ENCODE data around the gene ZBTB46.
A peak's percentile ranks its signal among the peaks of the same experiment; 100 is the strongest.

DNA sequence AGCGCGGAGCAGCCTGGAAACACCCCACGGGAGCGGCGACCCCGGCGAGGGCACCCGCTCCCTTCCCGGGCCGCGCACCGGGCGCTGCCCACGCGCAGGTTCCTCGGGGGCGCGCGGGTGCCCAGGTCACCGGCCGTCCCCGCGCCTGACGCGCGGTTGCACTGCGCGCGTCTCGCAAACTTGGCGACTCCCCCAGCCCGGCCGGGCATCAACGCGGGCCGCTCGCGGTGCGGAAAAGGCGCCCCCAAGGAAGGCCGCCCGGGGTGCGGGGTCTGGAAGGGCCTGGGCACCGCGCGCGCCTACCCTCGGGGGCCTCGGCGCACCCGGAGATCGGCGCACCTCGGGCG, 555 bp upstream of the ZBTB46 start:
- TF ChIP-seq, protein P1, sequence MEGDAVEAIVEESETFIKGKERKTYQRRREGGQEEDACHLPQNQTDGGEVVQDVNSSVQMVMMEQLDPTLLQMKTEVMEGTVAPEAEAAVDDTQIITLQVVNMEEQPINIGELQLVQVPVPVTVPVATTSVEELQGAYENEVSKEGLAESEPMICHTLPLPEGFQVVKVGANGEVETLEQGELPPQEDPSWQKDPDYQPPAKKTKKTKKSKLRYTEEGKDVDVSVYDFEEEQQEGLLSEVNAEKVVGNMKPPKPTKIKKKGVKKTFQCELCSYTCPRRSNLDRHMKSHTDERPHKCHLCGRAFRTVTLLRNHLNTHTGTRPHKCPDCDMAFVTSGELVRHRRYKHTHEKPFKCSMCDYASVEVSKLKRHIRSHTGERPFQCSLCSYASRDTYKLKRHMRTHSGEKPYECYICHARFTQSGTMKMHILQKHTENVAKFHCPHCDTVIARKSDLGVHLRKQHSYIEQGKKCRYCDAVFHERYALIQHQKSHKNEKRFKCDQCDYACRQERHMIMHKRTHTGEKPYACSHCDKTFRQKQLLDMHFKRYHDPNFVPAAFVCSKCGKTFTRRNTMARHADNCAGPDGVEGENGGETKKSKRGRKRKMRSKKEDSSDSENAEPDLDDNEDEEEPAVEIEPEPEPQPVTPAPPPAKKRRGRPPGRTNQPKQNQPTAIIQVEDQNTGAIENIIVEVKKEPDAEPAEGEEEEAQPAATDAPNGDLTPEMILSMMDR (IDR thresholded peaks at IDR 0.05) = peak in 1 of 3 donors; percentile 12
- TF ChIP-seq POLR2A (IDR thresholded peaks at IDR 0.05) (no peak), EP300 (IDR thresholded peaks at IDR 0.05) (no peak)
